CD4-positive, alpha-beta T cell treated with Interleukin-12 subunit alpha and Interleukin-12 subunit beta, for 1 hour (primary cell): ENCODE results near the gene CLCN6.

Experiments
- DNase-seq: peaks from one replicate; pipeline ENCODE4 v3.0.0-alpha.2; 2020

CLCN6 gene

DNA sequence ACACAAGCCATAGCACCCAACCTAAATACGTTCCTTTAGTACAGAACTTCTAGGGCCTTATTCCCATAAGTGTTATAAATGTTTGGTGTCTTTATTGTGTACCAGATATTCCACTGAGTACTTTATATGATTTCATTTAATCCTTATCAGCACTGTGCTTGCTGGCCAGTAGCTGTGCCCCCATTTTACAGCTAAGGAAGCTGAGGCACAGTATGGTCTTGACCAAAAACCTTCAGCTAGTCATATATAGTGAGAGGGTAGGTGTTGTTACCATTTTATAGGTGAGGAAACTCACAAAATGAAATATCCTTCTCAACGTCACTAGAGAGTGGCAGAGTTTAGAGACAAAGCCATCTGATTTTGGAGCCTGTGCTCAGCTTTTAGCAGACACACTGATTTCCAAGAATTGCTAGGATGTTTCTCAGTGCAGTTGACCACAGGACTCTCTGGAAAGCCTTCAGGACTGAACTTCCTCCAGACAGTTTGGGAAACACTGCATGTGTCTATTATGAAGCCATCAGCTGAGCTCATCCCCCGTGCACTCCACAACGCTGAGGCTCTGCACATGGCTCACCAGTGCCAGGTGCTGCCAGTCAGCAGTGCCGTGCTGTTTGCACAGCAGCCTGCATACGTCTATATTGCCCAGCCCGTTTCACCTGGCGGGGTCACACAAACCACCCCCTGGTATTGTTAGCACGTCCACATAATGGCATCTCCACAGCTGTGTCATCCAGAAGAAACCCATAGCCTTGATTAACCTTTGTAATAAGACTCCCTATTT is 26.1 kb downstream of the CLCN6 start:
- no peak for DNase-seq

DNA sequence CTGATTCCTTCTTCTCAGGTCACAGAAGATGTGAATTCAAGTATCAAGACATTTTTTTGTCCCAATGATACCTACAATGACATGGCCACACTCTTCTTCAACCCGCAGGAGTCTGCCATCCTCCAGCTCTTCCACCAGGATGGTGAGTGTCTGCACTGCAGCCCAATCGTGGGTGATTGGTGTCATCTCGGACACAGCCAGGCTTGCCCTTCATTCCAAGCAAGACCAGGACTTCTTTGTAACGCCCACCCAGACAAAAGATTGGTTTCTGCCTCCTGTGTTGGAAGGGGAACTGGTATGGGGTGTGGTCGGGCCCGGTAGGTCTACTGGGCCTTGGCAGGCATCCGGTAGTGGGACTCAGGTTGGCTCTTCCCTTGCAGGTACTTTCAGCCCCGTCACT is 27.5 kb downstream of the CLCN6 start:
- DNase-seq = no peak

- no peak for DNase-seq
These were observed 27.9 kb downstream of the CLCN6 start for GRCh38 chr1:11833900-11834299.

DNA sequence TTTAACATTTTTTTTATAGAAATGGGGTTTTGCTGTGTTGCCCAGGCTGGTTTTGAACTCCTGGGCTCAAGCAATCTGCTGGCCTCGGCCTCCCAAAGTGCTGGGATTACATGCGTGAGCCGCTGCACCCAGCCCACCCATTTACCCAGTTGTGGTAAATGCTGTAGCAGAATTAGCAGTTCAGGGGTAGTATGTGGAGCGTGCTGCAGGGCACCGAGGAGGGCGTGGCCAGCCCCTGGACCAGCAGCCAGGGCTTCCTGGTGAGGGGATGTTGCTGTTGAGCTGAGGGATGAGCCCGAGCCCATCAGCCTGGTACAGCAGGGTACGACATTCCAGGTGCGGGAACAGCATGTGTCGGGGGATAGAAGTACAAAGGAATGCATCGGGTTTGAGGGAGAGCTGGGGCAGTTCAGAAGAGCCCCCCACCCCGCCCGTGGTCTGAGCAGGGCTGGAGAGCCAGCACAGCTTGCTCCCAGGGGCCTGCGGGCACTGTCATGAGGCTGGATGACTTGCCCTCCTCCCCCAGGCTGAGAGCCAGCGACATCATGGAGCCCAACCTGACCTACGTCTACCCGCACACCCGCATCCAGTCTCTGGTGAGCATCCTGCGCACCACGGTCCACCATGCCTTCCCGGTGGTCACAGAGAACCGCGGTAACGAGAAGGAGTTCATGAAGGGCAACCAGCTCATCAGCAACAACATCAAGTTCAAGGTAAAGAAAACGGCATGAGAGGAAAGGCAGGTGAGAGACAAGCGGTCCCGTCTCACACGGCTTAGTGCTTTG is 29.6 kb downstream of the CLCN6 start:
- DNase-seq = no peak

DNA sequence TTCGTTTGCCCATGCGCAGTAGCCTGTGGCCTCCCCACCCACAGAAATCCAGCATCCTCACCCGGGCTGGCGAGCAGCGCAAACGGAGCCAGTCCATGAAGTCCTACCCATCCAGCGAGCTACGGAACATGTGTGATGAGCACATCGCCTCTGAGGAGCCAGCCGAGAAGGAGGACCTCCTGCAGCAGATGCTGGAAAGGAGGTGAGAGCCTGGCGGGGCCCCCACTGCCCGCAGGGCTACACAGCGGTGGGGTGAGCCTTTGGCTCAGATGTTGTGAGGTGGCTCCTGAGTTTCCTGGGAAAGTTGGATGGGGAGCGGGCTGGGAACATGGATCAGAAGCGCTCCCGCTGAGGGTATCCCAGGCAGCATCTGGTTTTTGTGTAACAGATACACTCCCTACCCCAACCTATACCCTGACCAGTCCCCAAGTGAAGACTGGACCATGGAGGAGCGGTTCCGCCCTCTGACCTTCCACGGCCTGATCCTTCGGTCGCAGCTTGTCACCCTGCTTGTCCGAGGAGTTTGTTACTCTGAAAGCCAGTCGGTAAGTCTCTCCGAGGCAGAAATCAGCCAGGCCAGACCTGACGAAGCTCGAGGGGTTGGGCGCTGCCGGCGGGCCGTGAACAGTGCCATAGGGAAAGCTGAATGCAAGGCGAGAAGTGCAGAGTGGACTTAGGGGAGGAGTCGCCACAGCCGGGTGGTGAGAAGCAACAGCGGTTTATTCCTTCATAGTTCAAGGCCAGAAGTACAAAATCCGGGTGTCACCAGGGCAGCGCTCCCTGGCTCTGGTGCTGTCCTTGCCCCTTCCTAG is 31.2 kb downstream of the CLCN6 start:
- no peak for DNase-seq

- DNase-seq = no peak
These were observed 31.9 kb downstream of the CLCN6 start for GRCh38 chr1:11837767-11838348.

DNA sequence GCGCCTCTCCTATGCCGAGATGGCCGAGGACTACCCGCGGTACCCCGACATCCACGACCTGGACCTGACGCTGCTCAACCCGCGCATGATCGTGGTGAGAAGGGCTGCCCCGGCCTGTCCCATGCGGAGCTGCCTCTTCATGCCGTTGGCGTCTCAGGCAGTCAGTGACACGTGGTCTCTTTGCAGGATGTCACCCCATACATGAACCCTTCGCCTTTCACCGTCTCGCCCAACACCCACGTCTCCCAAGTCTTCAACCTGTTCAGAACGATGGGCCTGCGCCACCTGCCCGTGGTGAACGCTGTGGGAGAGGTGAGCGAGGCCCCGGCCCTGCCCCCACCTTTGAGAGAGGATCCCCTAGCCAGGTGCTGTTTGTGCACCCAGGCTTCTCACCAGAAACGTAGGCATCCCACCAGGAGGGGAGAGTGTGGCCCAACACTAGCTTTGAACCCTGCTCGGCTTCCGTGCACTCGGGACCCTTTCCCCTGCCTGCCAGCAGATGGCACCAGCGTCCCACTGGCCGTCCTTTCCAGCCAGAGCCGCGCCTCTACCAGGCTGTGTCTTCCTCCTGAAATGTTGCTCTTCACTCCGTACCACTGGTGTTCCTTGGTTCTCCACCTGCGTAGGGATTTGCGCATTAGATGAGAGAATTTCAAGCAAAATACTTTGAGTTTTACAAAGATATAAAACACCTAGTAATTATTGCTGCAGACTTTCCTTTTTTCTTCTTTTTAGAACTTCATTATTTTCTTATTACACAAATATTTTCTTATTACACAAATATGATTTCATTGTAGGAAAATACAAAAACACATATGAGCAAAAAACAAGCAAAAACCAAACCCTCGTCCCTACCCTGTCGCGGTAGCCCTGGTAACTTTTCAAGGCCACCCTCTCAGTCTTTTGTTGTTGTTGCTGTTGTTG is 32.6 kb downstream of the CLCN6 start:
- DNase-seq = peak; percentile 73

DNA sequence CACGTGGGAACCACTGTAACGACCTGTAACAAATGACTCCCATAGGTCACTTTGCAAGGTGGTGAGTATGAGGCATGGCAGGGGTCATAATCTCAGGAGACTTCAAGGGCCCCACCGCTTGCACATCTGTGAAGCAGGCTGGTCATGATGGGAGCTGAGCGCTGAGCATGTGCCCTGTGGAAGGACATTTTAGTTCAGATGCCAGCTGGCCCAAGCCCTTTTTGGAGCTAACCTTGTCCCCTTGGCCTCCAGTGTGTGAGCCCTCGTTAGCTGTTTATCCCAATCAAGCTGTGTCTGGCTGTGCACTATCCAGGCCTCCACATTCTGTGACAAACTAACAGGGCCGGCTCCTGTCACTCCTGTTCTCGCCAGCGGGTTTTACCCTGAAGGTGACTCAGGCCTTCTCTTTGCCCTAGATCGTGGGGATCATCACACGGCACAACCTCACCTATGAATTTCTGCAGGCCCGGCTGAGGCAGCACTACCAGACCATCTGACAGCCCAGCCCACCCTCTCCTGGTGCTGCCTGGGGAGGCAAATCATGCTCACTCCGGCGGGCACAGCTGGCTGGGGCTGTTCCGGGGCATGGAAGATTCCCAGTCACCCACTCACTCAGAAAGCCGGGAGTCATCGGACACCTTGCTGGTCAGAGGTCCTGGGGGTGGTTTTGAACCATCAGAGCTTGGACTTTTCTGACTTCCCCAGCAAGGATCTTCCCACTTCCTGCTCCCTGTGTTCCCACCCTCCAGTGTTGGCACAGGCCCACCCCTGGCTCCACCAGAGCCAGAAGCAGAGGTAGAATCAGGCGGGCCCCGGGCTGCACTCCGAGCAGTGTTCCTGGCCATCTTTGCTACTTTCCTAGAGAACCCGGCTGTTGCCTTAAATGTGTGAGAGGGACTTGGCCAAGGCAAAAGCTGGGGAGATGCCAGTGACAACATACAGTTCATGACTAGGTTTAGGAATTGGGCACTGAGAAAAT is 34.0 kb downstream of the CLCN6 start:
- DNase-seq = no peak

GRCh38 chr1:11841245-11842153 is 35.5 kb downstream of the CLCN6 start:
- DNase-seq = no peak

DNA sequence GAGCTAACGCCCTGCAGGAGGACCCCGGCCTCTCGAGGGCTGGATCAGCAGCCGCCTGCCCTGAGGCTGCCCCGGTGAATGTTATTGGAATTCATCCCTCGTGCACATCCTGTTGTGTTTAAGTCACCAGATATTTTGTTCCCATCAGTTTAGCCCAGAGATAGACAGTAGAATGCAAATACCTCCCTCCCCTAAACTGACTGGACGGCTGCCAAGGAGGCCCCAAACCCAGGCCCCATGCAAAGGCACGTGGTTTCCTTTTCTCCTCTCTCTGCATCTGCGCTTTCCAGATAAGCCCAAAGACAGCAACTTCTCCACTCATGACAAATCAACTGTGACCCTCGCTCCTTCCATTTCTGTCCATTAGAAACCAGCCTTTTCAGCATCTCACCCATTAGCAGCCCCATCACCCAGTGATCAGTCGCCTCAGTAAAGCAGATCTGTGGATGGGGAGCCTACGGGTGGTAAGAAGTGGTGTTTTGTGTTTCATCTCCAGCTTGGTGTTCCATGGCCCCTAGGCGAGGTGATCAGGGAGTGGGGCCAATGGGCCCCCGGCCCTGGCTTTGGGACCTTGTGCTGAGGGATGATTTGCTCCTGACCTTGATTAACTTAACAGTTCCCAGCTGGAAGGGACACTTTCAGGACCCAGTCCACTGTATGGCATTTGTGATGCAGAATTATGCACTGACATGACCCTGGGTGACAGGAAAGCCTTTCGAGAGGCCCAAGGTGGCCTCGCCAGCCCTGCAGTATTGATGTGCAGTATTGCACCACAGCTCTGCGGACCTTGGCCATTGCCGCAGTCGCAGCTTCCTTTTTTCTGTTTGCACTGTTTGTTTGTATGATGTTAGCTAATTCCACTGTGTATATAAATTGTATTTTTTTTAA is 36.4 kb downstream of the CLCN6 start:
- no peak for DNase-seq

DNA sequence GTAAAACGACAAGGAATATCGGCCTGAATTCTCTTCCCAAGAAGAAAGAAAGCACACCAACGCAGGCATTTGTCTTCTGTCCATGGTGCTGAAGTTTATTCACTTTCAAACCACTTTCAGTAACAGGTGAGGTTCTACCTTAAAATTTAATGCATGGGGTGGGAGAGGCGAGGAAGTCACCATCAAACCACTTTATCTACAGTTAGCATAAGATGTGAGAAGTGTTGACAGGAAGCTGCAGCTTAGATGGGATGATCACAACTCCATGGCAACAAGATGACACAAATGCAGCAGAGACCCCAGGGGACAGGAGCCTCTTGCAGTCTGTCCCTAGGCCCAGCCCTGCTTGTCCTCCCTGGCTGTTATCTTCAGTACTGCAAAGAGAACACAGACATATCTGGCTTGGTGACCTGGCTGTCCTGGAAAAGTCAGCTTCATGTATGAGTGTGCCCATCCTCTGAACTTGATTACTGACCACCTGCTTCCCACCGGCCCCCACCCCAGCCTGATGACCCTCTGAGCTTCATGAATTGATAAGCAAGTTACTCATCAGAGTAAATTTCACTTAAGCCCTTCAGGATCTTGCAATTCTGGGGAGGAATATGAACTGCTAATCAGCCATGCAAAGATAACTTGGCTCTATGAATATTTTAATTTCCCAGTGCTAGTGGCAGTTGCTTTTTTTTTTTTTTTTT is 39.8 kb downstream of the CLCN6 start:
- peak; percentile 8 for DNase-seq

DNA sequence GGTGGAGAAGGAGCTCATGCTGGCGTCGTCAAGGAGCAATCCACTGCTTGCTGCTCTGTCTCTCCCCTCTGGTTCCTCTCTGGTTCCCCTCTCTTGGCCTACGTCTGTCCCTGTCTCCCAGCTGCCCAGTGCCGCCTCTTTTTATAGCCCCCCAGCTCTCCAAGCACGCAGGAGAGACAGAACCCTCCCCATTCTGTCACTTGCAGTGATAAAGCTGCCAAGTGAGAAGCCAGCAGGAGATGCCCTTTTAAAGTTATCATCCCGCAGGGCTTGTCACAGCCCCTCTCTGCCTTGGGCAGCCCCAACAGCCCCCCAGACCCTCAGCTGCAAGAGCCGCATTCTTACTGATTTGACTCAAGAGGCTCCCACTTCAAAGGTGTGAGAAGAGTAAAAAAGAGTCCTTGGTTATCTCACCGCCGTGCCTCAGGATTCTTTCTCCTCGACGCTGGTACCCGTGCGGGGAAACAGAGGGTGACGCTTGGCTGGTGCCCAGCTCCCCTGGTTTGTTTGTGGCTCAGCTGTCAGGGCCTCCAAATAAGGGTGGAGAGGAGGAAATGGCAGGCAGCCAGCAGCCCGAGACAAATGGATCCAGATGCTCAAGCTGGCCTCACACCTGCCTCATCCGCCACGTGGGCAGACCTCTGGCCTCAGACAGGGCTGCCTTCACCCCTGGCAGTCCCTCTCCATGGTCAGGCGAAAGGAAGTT is 41.8 kb downstream of the CLCN6 start, which contains the start of gene NPPA:
Gene NPPA, minus strand, starts transcription at position 117 of the 706 bp plus-strand sequence. Its CDS starts 99 bp downstream, at position 18.
- no peak for DNase-seq

GRCh38 chr1:11848373-11848700 is 42.3 kb downstream of the CLCN6 start:
- no peak for DNase-seq

DNA sequence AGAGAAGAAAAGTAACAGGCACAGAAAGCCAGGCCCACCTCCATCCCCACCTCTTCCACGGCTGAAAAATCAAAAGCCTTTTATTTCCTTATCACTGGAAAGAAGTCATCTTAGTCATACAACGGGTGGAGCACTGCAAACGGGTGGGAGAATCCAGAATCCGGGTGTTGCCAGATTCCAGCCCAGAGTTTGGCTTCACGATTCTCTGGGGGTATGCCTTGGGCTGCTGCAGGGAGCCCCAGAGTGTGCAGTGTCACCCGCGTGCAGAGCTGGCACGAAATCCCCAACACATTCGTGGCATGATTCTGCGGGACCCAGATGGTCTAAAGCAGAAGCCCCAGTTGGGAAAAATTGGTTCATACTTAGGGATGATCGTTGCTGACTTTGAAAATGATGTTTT is 44.2 kb downstream of the CLCN6 start:
- DNase-seq = no peak

DNA sequence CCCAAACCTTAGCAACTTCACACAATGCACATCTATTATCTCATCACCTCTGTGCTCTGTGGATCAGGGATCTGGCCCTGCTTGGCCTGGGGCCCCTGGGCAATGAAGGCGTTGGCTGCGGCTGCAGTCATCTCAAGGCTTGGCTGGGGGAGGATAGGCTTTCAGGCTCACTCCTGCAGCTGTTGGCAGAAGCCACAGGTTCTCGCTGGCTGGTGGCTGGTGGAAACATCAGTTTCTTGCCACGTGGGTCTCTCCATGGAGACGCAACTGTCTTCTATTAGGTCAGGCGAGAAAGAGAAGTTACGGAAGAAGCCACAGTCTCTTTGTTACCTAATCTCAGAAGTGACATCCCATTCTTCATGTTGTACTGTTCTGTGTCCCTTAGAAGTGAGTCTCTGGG is 45.2 kb downstream of the CLCN6 start:
- DNase-seq = no peak

- no peak for DNase-seq
These were observed 48.5 kb downstream of the CLCN6 start for GRCh38 chr1:11854519-11854918.

DNA sequence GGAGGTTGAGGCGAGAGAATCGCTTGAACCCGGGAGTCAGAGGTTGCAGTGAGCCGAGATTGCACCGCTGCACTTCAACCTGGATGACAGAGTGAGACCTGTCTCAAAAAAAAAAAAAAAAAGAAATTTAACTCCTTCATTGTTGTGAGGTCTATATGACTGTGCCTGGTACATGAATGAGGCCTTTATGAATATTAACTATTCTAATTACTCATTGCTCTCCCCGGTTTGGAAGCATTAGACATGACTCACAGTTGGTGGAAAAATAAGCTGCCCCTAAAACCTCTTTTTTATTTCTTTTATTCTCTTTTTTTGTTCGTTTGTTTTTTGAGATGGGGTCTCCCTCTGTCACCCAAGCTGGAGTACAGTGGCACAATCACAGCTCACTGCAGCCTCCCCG is 49.4 kb downstream of the CLCN6 start:
- no peak for DNase-seq
